ENCODE results near the gene TMEM52B. TPM values are rescaled to one million over a fixed set of nuclear protein-coding genes. Genes with fewer than 3 reads are reported as not detected.
A peak's percentile ranks its signal among the peaks of the same experiment; 100 is the strongest.

Gene TMEM52B
- total and polyA plus RNA-seq, 2 experiments from 2014 or later: not detected

DNA sequence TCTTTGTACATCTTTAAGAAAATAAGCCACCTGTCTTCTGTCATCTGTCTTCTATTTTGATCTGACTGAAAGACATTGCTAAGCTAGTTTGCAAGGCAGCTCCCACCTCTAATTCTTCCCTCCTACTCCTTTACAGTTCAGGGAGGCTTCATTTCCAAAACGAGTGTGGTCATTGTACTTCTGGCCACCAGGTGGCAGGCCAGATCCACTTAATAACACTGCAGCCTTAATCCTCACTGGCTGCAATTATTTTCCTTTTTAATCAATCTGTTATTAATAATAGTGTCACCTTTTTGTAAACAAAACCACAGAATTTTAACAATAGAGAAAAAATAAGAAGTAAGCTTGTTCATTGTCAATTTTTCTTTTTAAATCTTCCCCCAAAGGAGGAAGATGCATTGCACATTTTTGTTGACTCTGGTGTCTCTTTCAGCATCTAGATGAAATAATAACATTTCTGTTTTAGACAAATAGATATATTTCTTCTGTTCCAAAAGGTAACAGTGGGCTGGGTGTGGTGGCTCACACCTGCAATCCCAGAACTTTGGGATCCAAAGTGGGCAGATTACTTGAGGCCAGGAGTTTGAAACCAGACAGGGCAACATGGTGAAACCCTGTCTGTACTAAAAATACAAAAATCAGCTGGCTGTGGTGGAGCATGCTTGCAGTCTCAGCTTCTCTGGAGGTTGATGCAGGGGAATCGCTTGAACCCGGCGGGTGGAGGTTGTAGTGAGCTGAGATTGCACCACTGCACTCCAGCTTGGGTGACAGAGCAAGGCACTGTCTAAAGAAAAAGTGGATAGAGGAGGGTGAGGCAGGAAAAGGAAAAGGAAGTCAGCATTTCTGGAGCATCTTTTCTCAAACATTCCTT, 57.2 kb downstream of the TMEM52B start:
- Histone ChIP-seq H3K79me2 (replicated peaks; ENCODE audit: insufficient read depth) (no peaks in the 10 kb centered on the region), H3K27me3 (ENCODE audit: insufficient read depth) (no peaks in the 10 kb centered on the region), H3K4me2 (no peak overlapping the region), H3K27ac (ENCODE audit: low read depth) (no peak overlapping the region), H3K4me1 (ENCODE audit: insufficient read depth) (peaks cover 2% of the 10 kb centered on the region; the same call in 1 of the 2 replicates), H3K9me2 (ENCODE audit: insufficient read depth) (no peaks in the 10 kb centered on the region; the same call in 1 of the 2 replicates), H3F3A (replicated peaks; ENCODE audit: low read depth) (no peaks in the 10 kb centered on the region), H3K36me3 (ENCODE audit: insufficient read depth) (0 out of 2 replicates have a peak, but pooled peaks cover 4% of the 10 kb centered on the region), H2AFZ (no peak overlapping the region), H4K20me1 (replicated peaks; ENCODE audit: insufficient read depth) (no peaks in the 10 kb centered on the region), H3K4me3 (no peak overlapping the region)
- peak; percentile 73 for DNase-seq (ENCODE audit: low spot score)
- Mint-ChIP-seq H3K27ac (no peak overlapping the region), H3K36me3 (ENCODE audit: low read depth) (peaks cover 34% of the 10 kb centered on the region), H3K9me3 (peaks cover 50% of the 10 kb centered on the region), H3K4me3 (no peak overlapping the region), H3K27me3 (ENCODE audit: insufficient read depth, low read depth, poor library complexity) (no peaks in the 10 kb centered on the region), H3K4me1 (peaks cover under 1% of the 10 kb centered on the region)
- TF ChIP-seq, protein P1, sequence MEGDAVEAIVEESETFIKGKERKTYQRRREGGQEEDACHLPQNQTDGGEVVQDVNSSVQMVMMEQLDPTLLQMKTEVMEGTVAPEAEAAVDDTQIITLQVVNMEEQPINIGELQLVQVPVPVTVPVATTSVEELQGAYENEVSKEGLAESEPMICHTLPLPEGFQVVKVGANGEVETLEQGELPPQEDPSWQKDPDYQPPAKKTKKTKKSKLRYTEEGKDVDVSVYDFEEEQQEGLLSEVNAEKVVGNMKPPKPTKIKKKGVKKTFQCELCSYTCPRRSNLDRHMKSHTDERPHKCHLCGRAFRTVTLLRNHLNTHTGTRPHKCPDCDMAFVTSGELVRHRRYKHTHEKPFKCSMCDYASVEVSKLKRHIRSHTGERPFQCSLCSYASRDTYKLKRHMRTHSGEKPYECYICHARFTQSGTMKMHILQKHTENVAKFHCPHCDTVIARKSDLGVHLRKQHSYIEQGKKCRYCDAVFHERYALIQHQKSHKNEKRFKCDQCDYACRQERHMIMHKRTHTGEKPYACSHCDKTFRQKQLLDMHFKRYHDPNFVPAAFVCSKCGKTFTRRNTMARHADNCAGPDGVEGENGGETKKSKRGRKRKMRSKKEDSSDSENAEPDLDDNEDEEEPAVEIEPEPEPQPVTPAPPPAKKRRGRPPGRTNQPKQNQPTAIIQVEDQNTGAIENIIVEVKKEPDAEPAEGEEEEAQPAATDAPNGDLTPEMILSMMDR (conservative IDR thresholded peaks at IDR 0.05; ENCODE audit: low read depth in 2 of 2): peak; percentile 88 to 90
- TF ChIP-seq, protein P2, sequence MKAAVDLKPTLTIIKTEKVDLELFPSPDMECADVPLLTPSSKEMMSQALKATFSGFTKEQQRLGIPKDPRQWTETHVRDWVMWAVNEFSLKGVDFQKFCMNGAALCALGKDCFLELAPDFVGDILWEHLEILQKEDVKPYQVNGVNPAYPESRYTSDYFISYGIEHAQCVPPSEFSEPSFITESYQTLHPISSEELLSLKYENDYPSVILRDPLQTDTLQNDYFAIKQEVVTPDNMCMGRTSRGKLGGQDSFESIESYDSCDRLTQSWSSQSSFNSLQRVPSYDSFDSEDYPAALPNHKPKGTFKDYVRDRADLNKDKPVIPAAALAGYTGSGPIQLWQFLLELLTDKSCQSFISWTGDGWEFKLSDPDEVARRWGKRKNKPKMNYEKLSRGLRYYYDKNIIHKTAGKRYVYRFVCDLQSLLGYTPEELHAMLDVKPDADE (IDR thresholded peaks at IDR 0.05): no peak
- ATAC-seq: peak; percentile 64

DNA sequence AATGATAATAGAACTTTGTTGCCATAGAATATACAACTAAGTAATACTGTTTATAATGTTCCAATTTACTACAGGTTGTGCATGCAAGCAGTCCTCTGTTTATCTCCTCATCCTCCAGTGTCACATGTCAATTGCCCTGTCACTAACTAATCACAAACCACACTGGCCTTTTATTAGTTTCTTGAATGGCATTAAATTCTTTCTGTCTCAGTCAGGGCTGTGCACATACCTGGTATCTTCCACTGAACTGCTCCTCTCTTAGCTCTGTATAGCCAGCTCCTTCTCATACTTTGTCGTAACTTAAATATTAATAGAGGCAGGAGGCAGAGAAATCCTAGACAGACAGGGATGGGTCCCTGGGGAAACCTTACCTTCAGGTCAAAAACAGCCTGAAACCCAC, 57.9 kb downstream of the TMEM52B start:
- H3K36me3 Mint-ChIP-seq (ENCODE audit: low read depth): peaks cover 34% of the 10 kb centered on the region
- Histone ChIP-seq H3K4me2 (no peak overlapping the region), H3K27me3 (ENCODE audit: insufficient read depth) (no peaks in the 10 kb centered on the region), H4K20me1 (replicated peaks; ENCODE audit: insufficient read depth) (no peaks in the 10 kb centered on the region), H3K4me1 (ENCODE audit: insufficient read depth) (peaks cover 9% of the 10 kb centered on the region; the same call in 1 of the 2 replicates), H3F3A (replicated peaks; ENCODE audit: low read depth) (no peaks in the 10 kb centered on the region), H2AFZ (no peak overlapping the region), H3K27ac (ENCODE audit: low read depth) (no peak overlapping the region), H3K4me3 (no peak overlapping the region), H3K79me2 (replicated peaks; ENCODE audit: insufficient read depth) (no peaks in the 10 kb centered on the region), H3K9me2 (ENCODE audit: insufficient read depth) (no peaks in the 10 kb centered on the region; the same call in 1 of the 2 replicates), H3K36me3 (ENCODE audit: insufficient read depth) (0 out of 2 replicates have a peak, but pooled peaks cover 4% of the 10 kb centered on the region)
- H3K4me3 Mint-ChIP-seq: no peak overlapping the region
- ATAC-seq (no peak), DNase-seq (ENCODE audit: low spot score) (no peak)
- peaks cover 6% of the 10 kb centered on the region for H3K4me1 Mint-ChIP-seq
- H3K27me3 Mint-ChIP-seq (ENCODE audit: insufficient read depth, low read depth, poor library complexity): no peaks in the 10 kb centered on the region
- peaks cover 50% of the 10 kb centered on the region for H3K9me3 Mint-ChIP-seq
- H3K27ac Mint-ChIP-seq: no peak overlapping the region
- TF ChIP-seq ZNF331 (CRISPR knock-in tag; IDR thresholded peaks at IDR 0.05; ENCODE audit: low read depth) (no peak), NANOG (IDR thresholded peaks at IDR 0.05; ENCODE audit: borderline replicate concordance) (no peak), POLR2AphosphoS5 (IDR thresholded peaks at IDR 0.05; ENCODE audit: low read depth) (no peak), EZH2phosphoT487 (IDR thresholded peaks at IDR 0.05; ENCODE audit: unreplicated experiment) (no peak), STAT1 (IDR thresholded peaks at IDR 0.05; ENCODE audit: unreplicated experiment) (no peak), ZNF114 (CRISPR knock-in tag; IDR thresholded peaks at IDR 0.05) (no peak)
- TF ChIP-seq, protein P3, sequence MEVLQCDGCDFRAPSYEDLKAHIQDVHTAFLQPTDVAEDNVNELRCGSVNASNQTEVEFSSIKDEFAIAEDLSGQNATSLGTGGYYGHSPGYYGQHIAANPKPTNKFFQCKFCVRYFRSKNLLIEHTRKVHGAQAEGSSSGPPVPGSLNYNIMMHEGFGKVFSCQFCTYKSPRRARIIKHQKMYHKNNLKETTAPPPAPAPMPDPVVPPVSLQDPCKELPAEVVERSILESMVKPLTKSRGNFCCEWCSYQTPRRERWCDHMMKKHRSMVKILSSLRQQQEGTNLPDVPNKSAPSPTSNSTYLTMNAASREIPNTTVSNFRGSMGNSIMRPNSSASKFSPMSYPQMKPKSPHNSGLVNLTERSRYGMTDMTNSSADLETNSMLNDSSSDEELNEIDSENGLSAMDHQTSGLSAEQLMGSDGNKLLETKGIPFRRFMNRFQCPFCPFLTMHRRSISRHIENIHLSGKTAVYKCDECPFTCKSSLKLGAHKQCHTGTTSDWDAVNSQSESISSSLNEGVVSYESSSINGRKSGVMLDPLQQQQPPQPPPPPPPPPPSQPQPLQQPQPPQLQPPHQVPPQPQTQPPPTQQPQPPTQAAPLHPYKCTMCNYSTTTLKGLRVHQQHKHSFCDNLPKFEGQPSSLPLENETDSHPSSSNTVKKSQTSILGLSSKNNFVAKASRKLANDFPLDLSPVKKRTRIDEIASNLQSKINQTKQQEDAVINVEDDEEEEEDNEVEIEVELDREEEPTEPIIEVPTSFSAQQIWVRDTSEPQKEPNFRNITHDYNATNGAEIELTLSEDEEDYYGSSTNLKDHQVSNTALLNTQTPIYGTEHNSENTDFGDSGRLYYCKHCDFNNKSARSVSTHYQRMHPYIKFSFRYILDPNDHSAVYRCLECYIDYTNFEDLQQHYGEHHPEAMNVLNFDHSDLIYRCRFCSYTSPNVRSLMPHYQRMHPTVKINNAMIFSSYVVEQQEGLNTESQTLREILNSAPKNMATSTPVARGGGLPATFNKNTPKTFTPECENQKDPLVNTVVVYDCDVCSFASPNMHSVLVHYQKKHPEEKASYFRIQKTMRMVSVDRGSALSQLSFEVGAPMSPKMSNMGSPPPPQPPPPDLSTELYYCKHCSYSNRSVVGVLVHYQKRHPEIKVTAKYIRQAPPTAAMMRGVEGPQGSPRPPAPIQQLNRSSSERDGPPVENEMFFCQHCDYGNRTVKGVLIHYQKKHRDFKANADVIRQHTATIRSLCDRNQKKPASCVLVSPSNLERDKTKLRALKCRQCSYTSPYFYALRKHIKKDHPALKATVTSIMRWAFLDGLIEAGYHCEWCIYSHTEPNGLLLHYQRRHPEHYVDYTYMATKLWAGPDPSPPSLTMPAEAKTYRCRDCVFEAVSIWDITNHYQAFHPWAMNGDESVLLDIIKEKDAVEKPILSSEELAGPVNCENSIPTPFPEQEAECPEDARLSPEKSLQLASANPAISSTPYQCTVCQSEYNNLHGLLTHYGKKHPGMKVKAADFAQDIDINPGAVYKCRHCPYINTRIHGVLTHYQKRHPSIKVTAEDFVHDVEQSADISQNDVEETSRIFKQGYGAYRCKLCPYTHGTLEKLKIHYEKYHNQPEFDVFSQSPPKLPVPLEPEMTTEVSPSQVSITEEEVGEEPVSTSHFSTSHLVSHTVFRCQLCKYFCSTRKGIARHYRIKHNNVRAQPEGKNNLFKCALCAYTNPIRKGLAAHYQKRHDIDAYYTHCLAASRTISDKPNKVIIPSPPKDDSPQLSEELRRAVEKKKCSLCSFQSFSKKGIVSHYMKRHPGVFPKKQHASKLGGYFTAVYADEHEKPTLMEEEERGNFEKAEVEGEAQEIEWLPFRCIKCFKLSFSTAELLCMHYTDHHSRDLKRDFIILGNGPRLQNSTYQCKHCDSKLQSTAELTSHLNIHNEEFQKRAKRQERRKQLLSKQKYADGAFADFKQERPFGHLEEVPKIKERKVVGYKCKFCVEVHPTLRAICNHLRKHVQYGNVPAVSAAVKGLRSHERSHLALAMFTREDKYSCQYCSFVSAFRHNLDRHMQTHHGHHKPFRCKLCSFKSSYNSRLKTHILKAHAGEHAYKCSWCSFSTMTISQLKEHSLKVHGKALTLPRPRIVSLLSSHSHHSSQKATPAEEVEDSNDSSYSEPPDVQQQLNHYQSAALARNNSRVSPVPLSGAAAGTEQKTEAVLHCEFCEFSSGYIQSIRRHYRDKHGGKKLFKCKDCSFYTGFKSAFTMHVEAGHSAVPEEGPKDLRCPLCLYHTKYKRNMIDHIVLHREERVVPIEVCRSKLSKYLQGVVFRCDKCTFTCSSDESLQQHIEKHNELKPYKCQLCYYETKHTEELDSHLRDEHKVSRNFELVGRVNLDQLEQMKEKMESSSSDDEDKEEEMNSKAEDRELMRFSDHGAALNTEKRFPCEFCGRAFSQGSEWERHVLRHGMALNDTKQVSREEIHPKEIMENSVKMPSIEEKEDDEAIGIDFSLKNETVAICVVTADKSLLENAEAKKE (CRISPR knock-in tag; IDR thresholded peaks at IDR 0.05): no peak
- TF ChIP-seq, protein P2 (IDR thresholded peaks at IDR 0.05): no peak

All from GM23338 (cell line).